SK-N-MC (cell line): ENCODE data around the gene TEX11.

Source experiments
- EZH2 ChIP-seq: fragments of 200-600 bp; sonication (generic); IDR thresholded peaks from one replicate; pipeline ENCODE4 v1.6.1; 2017; ENCODE audit warnings: antibody characterized with exemption
- POLR2AphosphoS5 ChIP-seq: IDR thresholded peaks from 2 replicates; pipeline ENCODE4 v1.6.1; 2012; ENCODE audit warnings: mild to moderate bottlenecking, low read depth, low read length, borderline replicate concordance

GRCh38 chrX:70922774-70923473 lies 14.4 kb upstream of the TEX11 start:
- TF ChIP-seq EZH2 (no peak), POLR2AphosphoS5 (no peak)
